ENCODE results near the gene SLC32A1. TPM values are rescaled to one million over a fixed set of nuclear protein-coding genes. Genes with fewer than 3 reads are reported as not detected.

The SLC32A1 gene, protein sequence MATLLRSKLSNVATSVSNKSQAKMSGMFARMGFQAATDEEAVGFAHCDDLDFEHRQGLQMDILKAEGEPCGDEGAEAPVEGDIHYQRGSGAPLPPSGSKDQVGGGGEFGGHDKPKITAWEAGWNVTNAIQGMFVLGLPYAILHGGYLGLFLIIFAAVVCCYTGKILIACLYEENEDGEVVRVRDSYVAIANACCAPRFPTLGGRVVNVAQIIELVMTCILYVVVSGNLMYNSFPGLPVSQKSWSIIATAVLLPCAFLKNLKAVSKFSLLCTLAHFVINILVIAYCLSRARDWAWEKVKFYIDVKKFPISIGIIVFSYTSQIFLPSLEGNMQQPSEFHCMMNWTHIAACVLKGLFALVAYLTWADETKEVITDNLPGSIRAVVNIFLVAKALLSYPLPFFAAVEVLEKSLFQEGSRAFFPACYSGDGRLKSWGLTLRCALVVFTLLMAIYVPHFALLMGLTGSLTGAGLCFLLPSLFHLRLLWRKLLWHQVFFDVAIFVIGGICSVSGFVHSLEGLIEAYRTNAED
- not detected for total RNA-seq

DNA sequence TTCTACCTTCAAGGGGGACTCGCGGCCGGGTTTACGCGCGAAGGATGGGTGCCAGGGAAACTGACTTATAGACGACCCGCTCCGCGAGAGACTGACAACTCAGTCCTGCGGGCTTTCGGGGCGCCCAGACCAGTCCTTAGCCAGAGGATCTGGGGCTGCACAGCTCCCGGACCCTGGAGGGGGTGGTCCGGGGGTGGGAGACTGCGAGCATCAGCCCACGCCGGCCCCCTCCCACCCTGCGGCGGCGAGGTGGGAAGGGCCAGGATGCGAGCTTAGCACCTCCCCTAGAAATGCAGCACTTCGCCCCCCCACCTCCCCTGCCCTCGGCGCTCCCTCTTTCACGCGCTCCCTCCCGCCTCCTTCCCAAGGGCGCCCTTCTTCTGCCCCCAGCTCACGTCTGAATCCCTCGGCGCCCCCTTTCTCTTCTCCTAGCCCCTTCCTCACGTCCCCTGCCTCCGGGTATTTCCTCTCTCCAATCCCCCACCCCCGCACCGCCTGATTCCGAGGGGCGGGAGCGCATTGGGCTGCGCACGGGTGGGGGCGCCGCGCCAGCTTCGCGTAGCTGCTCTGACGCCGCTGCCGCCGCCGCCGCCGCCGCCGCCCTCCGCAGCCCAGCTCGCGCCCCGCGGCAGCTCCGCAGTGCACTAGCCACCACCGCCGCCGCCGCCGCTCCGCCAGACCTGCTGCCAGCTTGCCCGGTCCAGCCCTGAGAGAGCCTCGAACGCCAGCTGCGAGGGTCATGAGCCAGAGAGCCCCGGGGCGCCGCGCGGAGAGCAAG, at the start of gene SLC32A1:
TSS of gene SLC32A1 (plus strand) at position 639 of the 778 bp plus-strand sequence. CDS start 239 bp downstream, outside the sequence.
- no peak within 1 kb of the TSS for H3K27ac Mint-ChIP-seq
- H3K36me3 Mint-ChIP-seq: peaks cover under 1% of the 10 kb centered on the region

DNA sequence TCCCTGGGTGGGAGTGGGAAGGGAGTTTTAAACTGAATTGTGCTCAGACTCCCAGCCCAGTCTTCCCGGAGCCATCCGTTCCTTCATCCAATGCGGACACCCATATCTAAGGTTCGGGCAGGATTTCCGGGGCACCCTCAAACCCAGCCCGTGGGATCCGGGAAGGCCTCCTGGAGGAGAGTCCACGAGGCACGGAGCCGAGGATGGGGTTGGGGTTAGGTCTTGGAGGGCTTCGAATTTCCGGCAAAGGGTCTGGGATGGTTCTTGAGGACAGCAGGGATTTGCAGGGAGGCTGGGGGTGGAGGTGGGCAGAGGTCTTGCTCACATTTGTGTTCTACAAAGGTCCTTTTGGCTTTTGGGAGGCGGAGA, 49.5 kb upstream of the SLC32A1 start:
- peak overlapping the region in 1 of 2 donors; percentile 77 for H3K27ac Mint-ChIP-seq
- no peaks in the 10 kb centered on the region for H3K36me3 Mint-ChIP-seq
- no peak for ATAC-seq
- no peak for DNase-seq (ENCODE audit: low spot score)
- peaks cover 5 to 6% of the 10 kb centered on the region in 2 donors for H3K4me1 Mint-ChIP-seq (ENCODE audit: low read depth in 2 of 2)
- H3K4me3 Mint-ChIP-seq: peak overlapping the region; percentile 85
- H3K27me3 Mint-ChIP-seq: peaks cover 2 to 7% of the 10 kb centered on the region in 2 donors
- no peaks in the 10 kb centered on the region for H3K9me3 Mint-ChIP-seq

More for the DNA sequence above, at the start of gene SLC32A1:
- no peak for DNase-seq (ENCODE audit: low spot score)
- Mint-ChIP-seq H3K9me3 (no peaks in the 10 kb centered on the region), H3K4me1 (ENCODE audit: low read depth in 2 of 2) (peaks cover 34 to 37% of the 10 kb centered on the region in 2 donors), H3K27me3 (peaks cover 67 to 78% of the 10 kb centered on the region in 2 donors), H3K4me3 (peak within 1 kb of the TSS; percentile 4)
- no peak for ATAC-seq

DNA sequence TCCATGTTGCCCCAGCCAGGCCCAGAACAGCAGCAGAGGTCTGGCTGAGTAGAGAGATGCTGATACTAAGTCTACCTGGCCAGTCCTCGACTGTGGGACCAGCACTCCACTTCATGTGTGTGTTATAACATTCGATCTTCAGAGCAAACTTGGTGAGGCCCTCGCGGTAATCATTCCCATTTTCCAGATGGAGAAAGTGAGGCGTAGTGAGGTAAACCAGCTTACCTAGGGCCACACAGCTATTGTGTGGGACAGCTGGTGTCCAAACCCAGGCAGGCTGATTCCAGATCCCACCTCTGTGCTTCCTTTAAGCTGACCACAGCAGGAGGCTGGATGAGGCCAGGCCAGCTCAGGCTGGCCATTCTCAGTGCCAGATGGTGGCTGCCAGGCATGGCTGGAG, 47.7 kb upstream of the SLC32A1 start:
- H3K27ac Mint-ChIP-seq: no peak overlapping the region
- H3K36me3 Mint-ChIP-seq: no peaks in the 10 kb centered on the region
- no peak for ATAC-seq
- H3K4me1 Mint-ChIP-seq (ENCODE audit: low read depth in 2 of 2): peaks cover 5 to 6% of the 10 kb centered on the region in 2 donors
- H3K4me3 Mint-ChIP-seq: no peak overlapping the region
- no peak for DNase-seq (ENCODE audit: low spot score)
- H3K27me3 Mint-ChIP-seq: peaks cover 13 to 21% of the 10 kb centered on the region in 2 donors
- peaks cover 3% of the 10 kb centered on the region for H3K9me3 Mint-ChIP-seq

DNA sequence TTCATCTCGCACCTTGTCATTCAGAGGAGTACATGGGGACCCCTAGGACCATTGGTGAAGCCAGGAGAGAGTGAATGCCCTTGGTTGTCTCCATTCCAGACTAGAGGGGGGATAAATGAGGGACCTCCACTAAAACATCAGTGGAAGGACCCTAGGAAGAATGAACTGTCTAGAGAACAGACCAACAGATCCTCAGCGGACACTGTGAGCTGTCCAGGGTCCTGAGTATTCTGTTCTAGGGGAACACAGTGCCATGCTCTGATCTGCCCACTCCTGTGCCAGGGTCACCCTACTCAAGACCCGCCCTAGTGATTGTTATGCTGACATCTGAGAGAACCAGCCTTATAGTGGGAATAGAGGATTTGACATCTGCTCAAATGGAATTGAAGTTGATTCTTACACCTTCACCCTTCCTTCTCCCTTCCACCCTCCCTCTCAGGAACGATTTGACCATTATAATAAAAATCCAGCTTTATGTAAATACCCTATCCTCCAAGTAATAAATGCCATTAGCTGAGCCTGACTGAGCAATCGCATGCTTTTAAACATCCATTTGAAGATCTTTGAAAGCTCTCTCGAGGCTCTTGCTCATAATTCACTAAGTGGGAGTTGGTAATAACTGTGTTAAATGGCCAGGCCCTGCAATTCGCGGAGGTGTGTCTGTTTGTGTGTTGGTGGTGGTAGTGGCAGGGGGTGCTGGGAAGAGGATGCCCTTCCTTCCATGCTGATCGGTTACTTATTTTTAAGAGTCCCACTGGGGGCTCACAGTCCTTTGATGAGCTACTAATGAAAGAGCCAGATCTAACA, 43.6 kb upstream of the SLC32A1 start:
- ATAC-seq (no peak), DNase-seq (ENCODE audit: low spot score) (no peak)
- Mint-ChIP-seq H3K27me3 (peaks cover 29 to 49% of the 10 kb centered on the region in 2 donors), H3K9me3 (peaks cover 3% of the 10 kb centered on the region), H3K4me3 (no peak overlapping the region), H3K27ac (no peak overlapping the region), H3K36me3 (no peaks in the 10 kb centered on the region), H3K4me1 (ENCODE audit: low read depth in 2 of 2) (no peaks in the 10 kb centered on the region)

DNA sequence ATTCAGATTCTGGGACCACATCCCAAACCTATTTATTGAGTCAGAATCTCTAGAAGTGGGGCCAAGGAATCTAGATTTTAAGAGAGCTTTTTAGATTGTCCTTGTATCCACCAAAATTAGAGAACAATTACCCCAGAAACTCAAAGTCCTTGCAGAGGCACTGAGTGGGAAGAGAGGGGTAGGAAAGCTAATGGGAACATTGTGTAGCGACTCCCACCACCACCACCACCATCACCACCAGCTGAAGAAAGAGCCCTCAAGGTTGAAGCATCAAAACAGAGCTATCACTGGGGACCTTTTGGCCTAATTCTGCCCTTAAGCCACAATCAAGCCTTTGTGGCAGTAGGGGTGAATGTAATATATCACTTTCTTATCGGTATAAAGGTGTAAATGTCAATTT, 39.0 kb upstream of the SLC32A1 start:
- no peak overlapping the region for H3K4me3 Mint-ChIP-seq
- H3K9me3 Mint-ChIP-seq: no peaks in the 10 kb centered on the region
- H3K27ac Mint-ChIP-seq: no peak overlapping the region
- no peaks in the 10 kb centered on the region for H3K36me3 Mint-ChIP-seq
- no peaks in the 10 kb centered on the region for H3K4me1 Mint-ChIP-seq (ENCODE audit: low read depth in 2 of 2)
- DNase-seq (ENCODE audit: low spot score): no peak
- peaks cover 39 to 67% of the 10 kb centered on the region in 2 donors for H3K27me3 Mint-ChIP-seq
- no peak for ATAC-seq

DNA sequence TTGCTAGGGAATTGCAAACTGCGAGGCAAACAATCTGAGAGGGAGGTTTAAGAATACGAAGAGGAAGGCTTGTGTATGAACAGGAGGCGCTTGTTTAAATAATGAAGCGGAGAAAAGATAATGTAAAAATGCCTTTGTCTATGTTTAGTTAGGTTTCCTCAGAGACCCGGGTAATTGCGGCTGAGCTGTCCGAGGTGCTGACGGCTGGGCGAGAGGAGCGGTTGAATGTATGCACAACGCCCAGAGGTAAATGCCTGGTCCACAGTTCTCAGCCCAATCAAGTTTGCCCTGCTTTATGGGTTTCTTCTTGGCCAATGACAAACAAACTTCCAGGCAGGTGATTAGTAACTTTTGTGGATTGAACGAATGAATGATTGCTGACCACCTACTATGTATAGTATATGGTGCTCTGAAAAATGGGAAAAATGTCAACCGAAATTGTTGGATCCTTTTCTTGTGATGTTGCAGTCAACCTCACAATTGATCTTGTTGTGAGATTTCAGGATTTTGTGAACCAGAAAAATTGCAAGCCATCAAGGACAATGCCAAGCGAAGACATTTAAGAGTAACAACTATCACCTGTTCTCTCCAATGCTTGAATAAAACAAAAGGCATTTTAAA, 38.3 kb upstream of the SLC32A1 start:
- no peaks in the 10 kb centered on the region for H3K4me1 Mint-ChIP-seq (ENCODE audit: low read depth in 2 of 2)
- no peak overlapping the region for H3K4me3 Mint-ChIP-seq
- ATAC-seq (no peak), DNase-seq (ENCODE audit: low spot score) (no peak)
- H3K27ac Mint-ChIP-seq: no peak overlapping the region
- H3K27me3 Mint-ChIP-seq: peaks cover 38 to 60% of the 10 kb centered on the region in 2 donors
- H3K9me3 Mint-ChIP-seq: no peaks in the 10 kb centered on the region
- no peaks in the 10 kb centered on the region for H3K36me3 Mint-ChIP-seq

DNA sequence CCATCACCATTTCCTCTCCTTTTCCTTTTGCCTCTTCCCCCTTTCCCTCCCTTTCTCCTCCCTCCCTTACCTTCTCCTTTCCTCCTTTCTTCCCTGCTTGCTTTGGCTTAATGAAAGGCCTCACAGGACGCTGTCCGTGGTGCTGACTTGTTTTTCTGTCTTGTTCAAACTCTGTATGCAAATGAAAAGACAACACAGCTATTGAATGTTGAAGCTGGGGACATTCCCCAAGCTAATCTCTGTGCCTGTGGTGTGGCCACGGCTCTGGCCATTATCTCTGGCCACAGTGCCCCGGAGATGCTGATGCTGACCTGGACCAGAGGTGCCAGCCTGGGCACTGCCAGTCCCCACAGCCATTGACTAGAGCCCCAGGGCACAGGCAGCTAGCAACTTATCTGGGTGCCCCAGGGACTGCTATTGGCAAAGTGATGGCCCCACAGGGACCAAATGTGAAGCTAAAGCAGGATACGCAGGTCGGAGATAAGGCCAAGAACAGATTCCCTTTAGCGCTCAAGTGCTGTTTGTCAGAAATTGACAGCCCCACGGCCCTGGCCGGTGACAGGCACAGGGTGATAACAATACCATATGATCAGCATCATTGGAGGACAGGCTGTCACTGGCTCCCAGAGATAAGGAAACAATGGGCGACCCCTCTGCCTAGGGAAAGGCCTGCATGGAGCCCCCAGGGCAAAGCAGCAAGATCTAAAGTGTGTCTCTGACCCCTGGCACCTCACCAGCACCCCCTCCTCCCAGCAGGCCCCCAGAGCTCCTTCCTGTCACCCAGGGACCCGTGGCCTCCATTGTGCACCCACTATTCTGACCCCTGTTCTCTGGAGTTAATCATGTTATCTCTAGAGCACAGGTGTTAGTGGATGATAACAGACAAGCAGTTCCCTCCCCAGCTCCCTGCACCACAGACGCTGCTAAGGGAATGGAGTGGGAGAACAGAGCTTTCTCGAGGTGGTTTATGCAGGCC, 31.6 kb upstream of the SLC32A1 start:
- DNase-seq (ENCODE audit: low spot score) (no peak), ATAC-seq (no peak)
- Mint-ChIP-seq H3K36me3 (no peaks in the 10 kb centered on the region), H3K9me3 (peaks cover 4% of the 10 kb centered on the region), H3K27me3 (peaks cover 30 to 36% of the 10 kb centered on the region in 2 donors), H3K4me3 (no peak overlapping the region), H3K27ac (no peak overlapping the region), H3K4me1 (ENCODE audit: low read depth in 2 of 2) (peaks cover 0 to 3% of the 10 kb centered on the region in 2 donors)

DNA sequence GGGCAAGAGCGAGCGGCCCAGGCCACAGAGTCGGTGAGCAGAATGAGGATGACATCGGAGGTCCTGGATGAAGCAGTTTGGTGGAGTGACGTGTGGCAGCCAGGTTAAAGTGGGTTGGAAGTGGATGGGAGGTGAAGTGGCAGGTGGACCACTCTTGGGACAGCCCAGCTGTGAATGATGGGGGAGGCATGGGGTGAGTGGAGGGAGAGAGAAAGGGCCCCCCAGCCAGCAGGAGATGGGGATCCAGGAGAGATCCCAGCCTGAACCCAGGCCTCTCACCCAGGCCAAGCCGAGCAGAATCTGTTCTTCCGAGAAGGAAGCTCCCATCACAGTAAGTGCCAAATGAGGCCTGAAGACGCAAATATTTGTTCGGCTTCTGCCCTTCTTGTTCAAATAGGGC, 27.0 kb upstream of the SLC32A1 start:
- H3K27me3 Mint-ChIP-seq: peaks cover 16 to 20% of the 10 kb centered on the region in 2 donors
- no peak for DNase-seq (ENCODE audit: low spot score)
- no peak for ATAC-seq
- no peak overlapping the region for H3K27ac Mint-ChIP-seq
- peaks cover 0 to 2% of the 10 kb centered on the region in 2 donors for H3K4me1 Mint-ChIP-seq (ENCODE audit: low read depth in 2 of 2)
- H3K4me3 Mint-ChIP-seq: no peak overlapping the region
- H3K36me3 Mint-ChIP-seq: no peaks in the 10 kb centered on the region
- peaks cover 2% of the 10 kb centered on the region for H3K9me3 Mint-ChIP-seq

DNA sequence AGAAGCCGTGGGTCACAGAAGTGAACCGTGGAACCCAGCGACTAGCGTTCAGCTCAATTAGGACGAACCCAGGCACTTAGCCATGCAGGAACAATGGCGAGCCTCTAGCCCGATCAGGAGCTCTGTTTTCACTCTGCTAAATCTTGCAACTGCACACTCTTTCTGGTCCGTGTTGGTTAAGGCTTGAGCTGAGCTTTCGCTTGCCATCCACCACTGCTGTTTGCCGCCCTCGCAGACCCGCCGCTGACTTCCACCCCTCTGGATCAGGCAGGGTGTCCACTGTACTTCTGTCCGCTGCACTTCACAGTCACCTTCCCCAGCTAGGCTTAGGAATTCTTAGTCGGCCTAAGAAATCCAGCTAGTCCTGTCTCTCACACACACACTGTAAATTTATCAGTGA, 25.7 kb upstream of the SLC32A1 start:
- ATAC-seq: no peak
- no peak overlapping the region for H3K4me3 Mint-ChIP-seq
- no peaks in the 10 kb centered on the region for H3K36me3 Mint-ChIP-seq
- no peak overlapping the region for H3K27ac Mint-ChIP-seq
- H3K4me1 Mint-ChIP-seq (ENCODE audit: low read depth in 2 of 2): no peaks in the 10 kb centered on the region
- no peak for DNase-seq (ENCODE audit: low spot score)
- H3K9me3 Mint-ChIP-seq: no peaks in the 10 kb centered on the region
- H3K27me3 Mint-ChIP-seq: peaks cover 19 to 24% of the 10 kb centered on the region in 2 donors

DNA sequence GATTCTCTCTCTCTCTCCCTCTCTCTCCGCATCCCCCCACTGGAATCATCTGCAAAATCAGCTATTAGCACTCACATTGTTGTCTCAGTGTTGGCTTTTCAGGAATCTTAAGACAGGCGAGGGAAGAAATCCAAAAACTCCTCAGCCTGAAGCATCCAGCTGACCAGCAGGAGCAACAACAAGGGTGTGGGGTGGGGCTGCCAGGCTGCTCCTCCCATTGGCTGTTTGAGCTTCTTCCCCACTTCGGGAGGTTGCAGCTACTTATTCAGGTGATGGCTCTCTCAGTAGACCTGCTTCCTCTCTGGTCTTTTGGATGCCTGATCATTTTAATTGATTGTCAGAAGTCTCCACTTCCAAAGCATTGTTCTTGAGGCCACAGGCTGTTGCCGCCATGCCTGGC, 24.1 kb upstream of the SLC32A1 start:
- Mint-ChIP-seq H3K27me3 (peaks cover 17 to 20% of the 10 kb centered on the region in 2 donors), H3K9me3 (no peaks in the 10 kb centered on the region), H3K36me3 (no peaks in the 10 kb centered on the region), H3K4me1 (ENCODE audit: low read depth in 2 of 2) (no peaks in the 10 kb centered on the region), H3K4me3 (no peak overlapping the region), H3K27ac (no peak overlapping the region)
- DNase-seq (ENCODE audit: low spot score) (no peak), ATAC-seq (no peak)

DNA sequence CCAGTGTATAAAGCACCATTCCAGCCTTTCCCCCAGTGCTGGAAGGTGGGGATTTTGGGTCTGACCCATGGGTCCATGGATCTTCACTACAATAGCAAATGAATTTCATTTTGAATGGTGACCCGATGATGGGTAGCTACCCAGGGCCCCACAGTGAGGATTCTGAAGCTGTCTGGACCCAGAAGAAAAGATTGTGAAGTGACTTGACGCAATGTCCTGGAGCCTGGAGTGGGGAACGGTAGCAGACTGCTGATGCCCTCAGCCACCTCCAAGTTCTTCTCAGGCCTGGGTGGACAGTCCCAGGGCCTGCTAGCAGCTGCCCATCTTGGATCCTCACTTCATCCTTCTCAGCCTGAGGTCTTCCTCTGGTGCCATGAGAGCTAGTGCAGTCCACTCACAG, 23.4 kb upstream of the SLC32A1 start:
- no peaks in the 10 kb centered on the region for H3K9me3 Mint-ChIP-seq
- DNase-seq (ENCODE audit: low spot score): no peak
- H3K27me3 Mint-ChIP-seq: peaks cover 16 to 17% of the 10 kb centered on the region in 2 donors
- H3K4me3 Mint-ChIP-seq: no peak overlapping the region
- no peaks in the 10 kb centered on the region for H3K36me3 Mint-ChIP-seq
- no peak for ATAC-seq
- no peaks in the 10 kb centered on the region for H3K4me1 Mint-ChIP-seq (ENCODE audit: low read depth in 2 of 2)
- no peak overlapping the region for H3K27ac Mint-ChIP-seq

DNA sequence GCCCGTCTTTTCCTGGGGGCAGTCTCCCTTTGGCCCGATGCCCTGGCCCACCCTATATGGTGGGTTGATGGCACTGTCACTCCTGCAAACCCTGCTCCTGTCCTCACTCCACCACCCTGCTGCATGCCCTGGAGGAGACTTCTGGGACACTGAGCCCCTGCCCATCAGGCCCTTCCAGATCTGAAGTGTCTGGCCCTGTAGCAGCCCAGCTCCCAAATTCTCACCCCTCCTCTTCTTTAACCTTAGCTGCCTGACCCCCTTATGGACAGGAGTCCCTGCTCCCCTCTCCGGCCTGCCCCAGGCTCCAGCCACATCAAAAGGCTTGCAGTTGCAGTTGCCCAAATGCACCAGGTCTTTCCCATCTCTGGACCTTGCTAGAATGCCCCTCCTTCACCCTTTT, 20.8 kb upstream of the SLC32A1 start:
- H3K36me3 Mint-ChIP-seq: no peaks in the 10 kb centered on the region
- no peak for ATAC-seq
- no peaks in the 10 kb centered on the region for H3K4me1 Mint-ChIP-seq (ENCODE audit: low read depth in 2 of 2)
- DNase-seq (ENCODE audit: low spot score): no peak
- no peaks in the 10 kb centered on the region for H3K9me3 Mint-ChIP-seq
- H3K4me3 Mint-ChIP-seq: no peak overlapping the region
- H3K27ac Mint-ChIP-seq: no peak overlapping the region
- peaks cover 16 to 21% of the 10 kb centered on the region in 2 donors for H3K27me3 Mint-ChIP-seq
